SJSA1 (cell line): Measurements from ENCODE around the gene ENTR1. TPM values are rescaled to one million over a fixed set of nuclear protein-coding genes. Genes with fewer than 3 reads are reported as not detected.
A peak's percentile ranks its signal among the peaks of the same experiment; 100 is the strongest.

ENCODE experiments used
- DNase-seq, 2 experiments: peaks; one replicate each; pipeline ENCODE4 v3.0.0-alpha.2; 2015 to 2020; ENCODE audit warnings: low spot score in 2 of 2, low read depth in 1 of 2
- H3K27ac ChIP-seq: fragments of 250-450 bp; sonication (Bioruptor Pico); 2 replicates; pipeline ENCODE4 v1.5.1; 2020; ENCODE audit warnings: mild to moderate bottlenecking, moderate library complexity
- H3K27me3 ChIP-seq: fragments of 250-450 bp; sonication (Bioruptor Pico); replicated peaks from 2 replicates; pipeline ENCODE4 v1.5.1; 2020; ENCODE audit warnings: mild to moderate bottlenecking, moderate library complexity
- H3K36me3 ChIP-seq: fragments of 250-450 bp; sonication (Bioruptor Pico); 2 replicates; pipeline ENCODE4 v1.5.1; 2020; ENCODE audit warnings: mild to moderate bottlenecking
- H3K4me1 ChIP-seq: fragments of 250-450 bp; sonication (Bioruptor Pico); replicated peaks from 2 replicates; pipeline ENCODE4 v1.6.1; 2021; ENCODE audit warnings: mild to moderate bottlenecking
- H3K4me3 ChIP-seq: fragments of 250-450 bp; sonication (Bioruptor Pico); 2 replicates; pipeline ENCODE4 v1.5.1; 2020; ENCODE audit warnings: mild to moderate bottlenecking
- H3K9me3 ChIP-seq: fragments of 250-450 bp; sonication (Bioruptor Pico); replicated peaks from 2 replicates; pipeline ENCODE4 v1.5.1; 2020; ENCODE audit warnings: mild to moderate bottlenecking
- total RNA-seq: library from RNA; depleted of rRNA; stranded (reverse); fragments of >200 nt; shearing (Covaris generic); gene quantifications from 2 replicates; pipeline ENCODE4 v1.2.3, GENCODE V29; 2014

The ENTR1 gene
- total RNA-seq, 1 experiment from 2014 or later, result 34.8 TPM

DNA sequence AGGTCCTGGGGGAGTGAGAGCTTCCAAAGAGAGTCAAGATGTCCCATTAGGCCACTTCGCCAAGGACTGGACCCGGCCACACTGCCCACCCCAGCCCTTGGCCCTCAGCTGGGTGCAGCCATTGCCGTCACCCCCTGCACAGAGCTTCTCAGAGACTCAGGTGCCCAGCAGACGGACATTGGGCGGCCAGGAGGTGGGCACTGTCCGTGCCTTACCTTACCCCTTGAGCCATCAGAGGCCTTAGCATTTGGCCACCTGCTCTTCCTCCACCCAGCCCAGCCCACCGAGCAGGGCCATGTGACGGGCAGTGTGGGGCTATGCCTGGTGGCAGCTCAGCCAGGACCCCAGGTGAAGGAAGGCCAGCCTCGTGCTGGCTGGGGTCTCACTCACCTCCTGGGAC, 43.6 kb downstream of the ENTR1 start:
- H3K27ac ChIP-seq, result no peak overlapping the region
- peaks cover 18% of the 10 kb centered on the region for H3K36me3 ChIP-seq
- peaks cover 22% of the 10 kb centered on the region for H3K4me1 ChIP-seq
- H3K27me3 ChIP-seq, result no peaks in the 10 kb centered on the region
- H3K4me3 ChIP-seq, result no peak overlapping the region
- no peak for DNase-seq
- peaks cover 7% of the 10 kb centered on the region for H3K9me3 ChIP-seq

DNA sequence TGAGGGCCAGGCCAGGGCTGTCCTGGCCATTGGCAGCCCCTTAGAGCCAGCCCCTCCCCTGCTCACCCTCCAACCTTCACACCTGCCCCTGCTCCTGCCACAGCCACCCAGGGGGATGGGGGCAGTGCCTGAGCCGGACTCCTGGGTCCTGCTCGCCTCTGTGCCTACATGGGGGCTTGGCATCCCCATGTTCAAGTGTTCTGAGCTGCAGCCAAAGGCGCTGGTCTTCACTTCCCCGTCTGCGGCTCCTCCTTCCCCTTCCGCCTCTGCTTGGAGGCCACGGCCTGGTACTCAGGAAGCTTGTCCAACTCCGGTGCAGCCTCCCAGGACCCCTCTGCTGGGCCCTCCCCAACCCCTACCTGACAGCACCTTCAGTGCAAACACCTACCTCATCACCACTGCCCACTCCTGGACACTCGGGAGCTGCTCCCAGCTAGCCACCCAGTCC, 44.6 kb downstream of the ENTR1 start:
- no peaks in the 10 kb centered on the region for H3K27me3 ChIP-seq
- DNase-seq, result no peak
- H3K27ac ChIP-seq, result no peak overlapping the region
- peaks cover 7% of the 10 kb centered on the region for H3K9me3 ChIP-seq
- H3K36me3 ChIP-seq, result peaks cover 21% of the 10 kb centered on the region
- H3K4me3 ChIP-seq, result no peak overlapping the region
- H3K4me1 ChIP-seq, result peaks cover 32% of the 10 kb centered on the region

DNA sequence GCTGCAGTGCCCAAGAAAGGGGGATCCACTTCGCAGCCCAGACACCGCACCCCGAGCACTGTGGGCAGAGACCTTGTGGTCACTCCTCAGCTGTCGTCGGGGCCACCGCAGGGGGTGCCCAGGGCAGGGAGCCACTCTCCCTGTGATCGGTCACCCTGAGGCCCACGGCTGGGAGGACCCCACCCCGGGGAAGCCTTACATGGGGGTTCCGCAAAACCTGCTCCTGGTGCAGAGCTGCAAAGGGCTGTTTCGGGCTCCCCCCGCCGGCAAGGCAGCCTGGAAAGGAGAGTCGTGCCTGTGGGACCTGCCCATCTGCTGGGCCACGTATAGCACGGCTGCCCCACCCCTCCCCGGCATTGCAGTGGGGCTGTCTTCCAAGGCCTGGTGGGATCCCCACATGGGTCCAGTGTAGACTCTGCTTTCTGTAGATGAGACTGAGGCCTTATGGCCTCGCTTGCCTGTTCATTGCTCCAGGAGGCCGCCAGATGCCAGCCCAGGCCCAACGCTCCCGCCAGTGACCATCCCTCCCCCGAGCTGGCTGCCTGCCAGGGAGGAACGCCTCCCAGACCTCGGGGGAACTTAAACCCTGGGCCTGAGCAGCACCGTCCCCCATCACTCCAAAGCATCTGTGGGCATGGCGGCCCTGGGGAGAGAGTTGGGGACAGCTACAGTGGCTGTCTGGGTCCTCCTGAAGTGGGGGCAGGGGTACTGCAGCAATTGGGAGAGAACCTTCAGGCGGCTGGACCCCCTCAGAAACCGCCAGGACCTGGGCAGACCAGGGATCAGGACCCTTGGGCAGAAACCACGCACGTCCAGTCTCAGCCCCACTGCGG, 45.3 kb downstream of the ENTR1 start:
- Histone ChIP-seq H3K27ac (no peak overlapping the region), H3K4me1 (peaks cover 38% of the 10 kb centered on the region), H3K27me3 (no peaks in the 10 kb centered on the region), H3K36me3 (peaks cover 27% of the 10 kb centered on the region), H3K4me3 (no peak overlapping the region), H3K9me3 (peaks cover 7% of the 10 kb centered on the region)
- DNase-seq, result no peak

DNA sequence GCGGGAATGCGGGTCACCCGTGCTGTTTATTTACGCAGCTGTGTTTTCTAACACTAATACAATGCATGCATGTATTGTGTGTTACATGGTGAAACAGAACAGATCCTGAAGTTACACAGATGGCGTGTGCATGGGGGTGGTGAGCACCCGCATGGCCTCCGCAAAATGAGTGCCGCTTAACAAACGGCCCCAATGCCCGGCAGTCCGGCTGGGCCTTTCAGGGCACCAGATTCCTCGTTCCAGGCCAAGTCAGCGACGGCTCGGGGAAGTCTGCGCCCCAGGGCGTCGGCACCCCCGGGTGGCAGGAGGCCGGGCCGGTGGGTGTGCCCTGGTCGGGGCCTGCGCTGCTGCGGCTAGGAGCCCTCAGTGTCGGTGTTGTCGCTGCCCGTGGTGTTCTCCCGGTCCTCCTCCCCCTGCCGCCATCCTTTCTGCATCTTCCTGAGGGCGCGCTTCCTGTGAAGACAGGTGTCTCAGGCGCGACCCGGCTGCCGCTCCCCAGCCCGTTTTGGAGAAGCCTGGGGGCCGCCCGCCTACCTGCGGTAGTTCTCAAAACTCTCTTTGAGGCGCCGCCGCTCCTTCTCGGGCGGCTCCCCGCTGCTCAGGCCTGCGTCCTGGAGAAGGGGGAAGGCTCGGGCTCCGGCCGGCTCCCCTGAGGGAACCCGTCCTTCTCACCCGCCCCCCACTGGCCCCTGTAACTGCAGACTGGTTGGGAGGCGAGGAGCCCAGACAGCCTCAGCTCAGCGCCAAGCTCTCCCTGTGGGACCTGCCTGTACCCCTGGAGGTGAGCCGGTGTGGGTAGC, 46.3 kb downstream of the ENTR1 start:
- peak overlapping the region; percentile 100 for H3K4me3 ChIP-seq
- peaks cover 48% of the 10 kb centered on the region for H3K4me1 ChIP-seq
- no peak overlapping the region for H3K27ac ChIP-seq
- no peaks in the 10 kb centered on the region for H3K27me3 ChIP-seq
- peaks cover 7% of the 10 kb centered on the region for H3K9me3 ChIP-seq
- peaks cover 36% of the 10 kb centered on the region for H3K36me3 ChIP-seq
- no peak for DNase-seq

DNA sequence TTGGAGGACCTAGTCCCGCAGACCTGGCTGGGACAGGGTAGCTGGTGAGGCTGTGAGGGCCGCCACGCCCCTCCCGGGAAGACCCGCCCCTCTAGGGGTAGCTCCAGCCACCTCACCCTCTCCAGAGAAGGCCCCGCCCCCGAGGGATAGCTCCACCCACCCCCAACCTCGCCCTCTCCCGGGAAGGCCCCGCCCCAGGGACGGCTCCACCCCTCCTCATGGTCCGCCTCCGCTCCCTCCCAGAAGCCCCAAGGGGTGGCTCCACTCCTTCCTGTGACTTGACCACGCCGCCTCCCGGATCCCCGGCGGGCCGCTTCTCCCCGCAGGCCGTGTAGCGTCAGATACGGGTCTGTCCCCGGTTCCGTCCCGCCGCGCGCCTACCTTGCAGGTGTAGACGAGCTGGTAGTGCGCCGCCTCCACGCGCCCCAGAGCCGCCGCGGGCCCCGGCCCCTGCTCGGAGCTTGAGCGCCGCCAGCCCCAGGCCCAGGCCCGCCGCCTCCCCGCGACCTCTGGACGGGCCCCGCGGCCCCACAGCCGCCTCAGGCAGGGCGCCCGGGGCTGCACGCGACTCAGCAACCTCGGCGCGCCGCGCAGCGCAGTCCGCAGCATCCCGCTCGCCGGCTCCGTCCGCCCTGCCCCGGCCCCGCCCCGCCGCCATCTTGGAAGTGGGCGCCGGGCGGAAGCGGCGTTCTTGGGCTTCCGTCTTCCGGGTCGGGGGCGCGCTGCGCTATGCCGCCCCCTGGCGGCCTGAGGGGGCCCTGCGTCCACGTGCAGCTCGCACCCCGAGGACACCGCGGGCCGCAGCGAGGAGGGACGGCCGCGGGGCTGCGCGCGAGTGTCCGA, 47.1 kb downstream of the ENTR1 start, which contains the start of gene DNLZ:
Gene DNLZ (minus strand): TSS at position 639 of the 843 bp plus-strand sequence. CDS start 30 bp downstream, at position 609.
- peak within 1 kb of the TSS; percentile 65 for H3K27ac ChIP-seq
- DNase-seq, result peak; percentile 85 to 97
- peaks cover 51% of the 10 kb centered on the region for H3K4me1 ChIP-seq
- peak within 1 kb of the TSS; percentile 100 for H3K4me3 ChIP-seq
- H3K9me3 ChIP-seq, result peaks cover 7% of the 10 kb centered on the region
- H3K27me3 ChIP-seq, result no peaks in the 10 kb centered on the region
- H3K36me3 ChIP-seq, result peaks cover 44% of the 10 kb centered on the region

DNA sequence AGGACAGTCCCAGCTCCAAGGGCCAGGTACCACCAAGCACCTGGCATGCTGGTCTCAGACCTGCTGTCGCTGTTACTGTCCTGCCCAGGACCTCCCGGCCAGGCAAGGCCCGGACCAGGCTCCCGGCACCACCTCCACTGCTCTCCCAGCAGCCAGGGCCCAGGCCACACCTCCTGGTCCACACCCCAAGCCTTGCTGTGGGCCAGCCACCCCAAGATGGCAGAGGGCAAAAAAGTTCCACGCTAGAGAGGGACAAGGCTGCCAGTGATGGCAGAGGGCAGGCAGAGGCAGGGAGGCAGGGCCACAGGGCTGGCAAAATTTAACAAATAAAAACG, 48.0 kb downstream of the ENTR1 start:
- Histone ChIP-seq H3K27ac (no peak overlapping the region), H3K27me3 (no peaks in the 10 kb centered on the region), H3K36me3 (peaks cover 53% of the 10 kb centered on the region), H3K4me3 (no peak overlapping the region), H3K9me3 (peaks cover 7% of the 10 kb centered on the region), H3K4me1 (peaks cover 51% of the 10 kb centered on the region)
- DNase-seq, result no peak

DNA sequence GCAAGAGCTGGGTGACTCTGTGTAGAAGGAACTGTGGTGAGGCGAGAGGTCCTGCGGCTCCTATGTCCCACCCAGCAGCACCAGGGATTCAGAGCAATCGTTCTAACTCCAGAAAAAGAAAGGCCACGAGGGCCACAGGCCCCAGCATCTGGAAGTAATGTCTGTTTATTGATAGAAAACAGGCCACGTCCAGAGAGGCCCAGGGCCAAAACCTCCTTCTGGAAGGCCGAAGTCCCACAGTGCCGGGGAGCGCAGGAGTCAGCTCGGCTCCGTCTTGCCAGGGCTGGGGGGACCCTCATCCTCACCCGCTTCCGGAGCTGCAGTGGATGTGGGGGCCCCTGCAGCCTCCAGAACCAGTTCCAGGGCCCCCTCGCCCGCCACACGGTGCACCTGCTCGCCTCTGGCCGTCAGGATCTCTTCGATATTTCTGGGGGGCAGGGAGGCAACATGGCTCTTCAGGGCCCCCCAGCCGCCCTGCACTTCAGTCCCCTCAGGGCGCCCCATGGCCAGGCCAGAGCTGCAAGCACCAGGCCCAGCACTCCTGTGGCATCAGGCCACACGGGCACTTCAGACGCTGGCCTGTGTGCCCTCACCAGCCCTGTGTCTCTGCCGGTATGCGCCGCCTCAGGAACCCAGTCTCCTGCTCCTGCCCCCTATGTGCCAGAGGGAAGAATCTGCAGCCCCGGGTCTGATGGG, 48.5 kb downstream of the ENTR1 start:
- Histone ChIP-seq H3K4me1 (peaks cover 51% of the 10 kb centered on the region), H3K9me3 (peaks cover 7% of the 10 kb centered on the region), H3K4me3 (no peak overlapping the region), H3K27ac (peak overlapping the region; percentile 92), H3K36me3 (peaks cover 58% of the 10 kb centered on the region), H3K27me3 (no peaks in the 10 kb centered on the region)
- DNase-seq, result no peak

DNA sequence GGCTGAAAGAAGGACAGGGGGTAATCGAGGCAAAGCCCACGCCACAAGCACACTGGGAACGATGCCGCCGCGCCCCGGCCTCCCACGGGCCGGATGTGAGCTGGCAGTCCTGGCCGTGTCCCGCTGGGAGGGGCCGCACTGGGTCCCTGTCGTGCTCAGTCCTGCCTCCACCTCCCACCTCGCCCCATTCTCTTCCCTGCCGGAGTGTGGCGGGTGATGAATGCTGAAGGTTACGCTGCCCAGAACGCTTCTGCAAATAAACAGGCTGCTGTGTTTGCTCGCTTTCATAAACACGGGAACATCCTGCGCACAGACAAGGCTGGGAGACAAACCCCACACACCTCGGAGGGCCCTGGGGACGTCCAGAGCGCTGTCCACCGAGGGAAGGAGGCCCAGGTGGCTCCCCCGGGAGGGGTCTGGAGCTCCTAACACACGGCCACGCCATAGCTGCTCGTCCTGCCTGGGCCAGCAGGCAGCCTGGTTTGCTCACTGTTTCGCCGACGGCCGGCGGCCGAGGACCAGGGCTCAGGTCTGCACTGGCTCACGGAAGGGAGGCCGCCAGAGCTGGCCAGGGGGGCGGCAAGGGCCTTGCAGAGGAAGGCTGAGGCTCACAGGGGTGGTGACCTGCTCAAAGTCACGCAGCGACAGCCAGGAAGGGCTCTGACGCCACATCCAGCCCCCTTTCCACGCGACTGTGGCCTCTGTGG, 49.2 kb downstream of the ENTR1 start:
- H3K36me3 ChIP-seq, result peaks cover 65% of the 10 kb centered on the region
- no peaks in the 10 kb centered on the region for H3K27me3 ChIP-seq
- H3K4me1 ChIP-seq, result peaks cover 51% of the 10 kb centered on the region
- DNase-seq, result peak; percentile 88 to 93
- H3K27ac ChIP-seq, result peak overlapping the region; percentile 92
- no peak overlapping the region; the same call in 1 of the 2 replicates for H3K4me3 ChIP-seq
- peaks cover 7% of the 10 kb centered on the region for H3K9me3 ChIP-seq

DNA sequence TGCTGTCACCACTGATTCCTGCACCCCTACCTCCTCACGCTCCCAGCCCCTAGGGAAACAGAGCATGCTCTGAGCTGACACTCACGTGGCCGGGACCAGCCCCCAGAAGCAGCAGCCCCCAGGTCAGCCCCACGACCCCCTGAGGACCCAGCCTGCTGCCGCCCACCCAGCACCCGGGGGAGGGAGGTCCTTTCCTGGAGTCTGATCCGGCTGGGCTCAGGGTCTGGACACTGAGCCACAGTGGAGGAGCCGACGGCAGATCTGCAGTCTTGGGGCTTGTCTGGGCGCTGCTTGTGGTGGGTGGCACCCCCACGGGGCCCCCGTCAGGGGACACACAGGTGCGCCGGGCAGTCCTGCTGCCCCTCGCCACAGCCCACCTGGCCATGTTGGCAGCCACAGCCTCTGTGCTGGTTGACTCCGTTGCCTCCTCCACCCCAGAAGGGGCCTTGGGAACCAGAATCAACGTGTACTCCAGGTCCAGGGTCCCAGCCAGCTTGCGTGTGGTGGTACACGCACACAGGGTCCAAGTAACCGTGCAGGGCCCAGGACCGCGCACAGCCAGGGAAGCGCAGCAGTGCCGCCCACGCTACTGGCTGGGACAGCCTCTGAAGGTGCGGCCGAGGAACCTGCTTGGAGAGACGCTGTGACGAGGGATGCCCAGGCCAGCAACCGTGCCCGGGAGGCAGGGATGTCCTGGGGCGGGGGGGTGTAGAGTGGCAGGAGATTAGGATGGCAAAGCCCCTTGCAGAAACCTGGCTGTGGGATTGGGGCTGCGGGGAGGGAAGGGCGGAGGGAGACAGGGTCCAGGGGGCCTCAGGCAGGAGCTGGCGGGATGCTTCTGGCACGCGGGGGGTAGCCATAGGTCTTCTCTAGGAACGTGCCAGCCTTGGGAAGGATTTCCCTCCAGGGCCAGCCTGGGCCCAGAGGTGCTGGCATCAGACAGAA, 50.4 kb downstream of the ENTR1 start:
- Histone ChIP-seq H3K4me3 (no peak overlapping the region), H3K36me3 (peaks cover 73% of the 10 kb centered on the region), H3K27ac (peak overlapping the region; percentile 92), H3K4me1 (peaks cover 54% of the 10 kb centered on the region), H3K27me3 (no peaks in the 10 kb centered on the region), H3K9me3 (peaks cover 7% of the 10 kb centered on the region)
- no peak for DNase-seq

DNA sequence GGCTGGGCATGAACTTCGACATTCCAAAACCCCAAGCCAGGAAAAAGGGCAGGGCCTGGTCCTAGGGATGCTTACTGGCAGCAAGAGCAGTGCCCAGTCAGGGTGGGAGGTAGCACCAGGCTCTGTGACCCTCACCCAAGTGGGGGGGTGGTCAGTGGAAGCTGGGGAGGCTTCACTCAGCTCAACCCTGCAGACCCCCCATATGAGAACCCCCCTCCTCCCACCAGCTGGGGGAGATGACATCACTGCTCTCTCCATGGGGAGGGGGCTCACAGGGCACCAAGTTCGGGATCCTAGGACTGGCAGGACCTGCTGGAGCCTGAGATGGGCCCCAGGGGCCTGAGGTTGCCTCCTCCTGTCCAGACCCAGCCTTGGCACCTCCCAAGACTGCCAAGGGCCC, 51.5 kb downstream of the ENTR1 start:
- DNase-seq, result no peak
- Histone ChIP-seq H3K36me3 (peaks cover 80% of the 10 kb centered on the region), H3K4me1 (peaks cover 61% of the 10 kb centered on the region), H3K4me3 (no peak overlapping the region), H3K9me3 (peaks cover 7% of the 10 kb centered on the region), H3K27me3 (no peaks in the 10 kb centered on the region), H3K27ac (no peak overlapping the region)

DNA sequence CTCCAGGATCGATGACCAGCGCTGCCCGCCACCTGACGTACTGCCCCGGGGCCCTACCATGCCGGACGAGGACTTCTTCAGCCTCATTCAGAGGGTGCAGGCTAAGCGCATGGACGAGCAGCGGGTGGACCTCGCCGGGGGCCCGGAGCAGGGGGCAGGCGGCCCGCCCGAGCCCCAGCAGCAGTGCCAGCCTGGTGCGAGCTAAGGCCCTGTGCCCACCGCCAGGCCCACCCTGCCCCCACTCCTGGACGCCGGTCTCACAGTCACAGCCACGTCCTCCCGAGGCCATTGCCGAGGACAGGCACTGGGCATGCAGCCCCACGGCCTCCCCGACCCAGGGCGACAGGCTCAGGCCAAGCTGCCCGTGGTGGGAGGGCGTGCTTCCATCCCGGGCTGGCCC, 52.4 kb downstream of the ENTR1 start:
- Histone ChIP-seq H3K9me3 (no peaks in the 10 kb centered on the region), H3K27ac (no peak overlapping the region), H3K4me3 (no peak overlapping the region), H3K4me1 (peaks cover 60% of the 10 kb centered on the region), H3K27me3 (no peaks in the 10 kb centered on the region), H3K36me3 (peaks cover 82% of the 10 kb centered on the region)
- DNase-seq, result no peak
